K562 (cell line): ENCODE results near the gene PLXDC1. TPM values are rescaled to one million over a fixed set of nuclear protein-coding genes. Genes with fewer than 3 reads are reported as not detected.

Source experiments
- EP300 ChIP-seq: IDR thresholded peaks from 2 replicates; pipeline ENCODE4 v1.6.1; 2012; ENCODE audit warnings: low read length, improper control_type of control experiment
- FOXK1 ChIP-seq: sonication (generic); formaldehyde crosslinking; IDR thresholded peaks from 2 replicates; pipeline ENCODE4 v1.8.0; 2022; ENCODE audit warnings: missing genetic modification reagents, mild to moderate bottlenecking, borderline replicate concordance
- GMEB1 ChIP-seq: fragments of 250-450 bp; sonication (Bioruptor Pico); IDR thresholded peaks from 2 replicates; pipeline ENCODE4 v1.4.0; 2020; ENCODE audit warnings: mild to moderate bottlenecking
- HLTF ChIP-seq: fragments of 450-650 bp; IDR thresholded peaks from 2 replicates; pipeline ENCODE4 v1.6.1; 2016
- HMG20B ChIP-seq: fragments of 250-450 bp; sonication (Bioruptor Pico); IDR thresholded peaks from 2 replicates; pipeline ENCODE4 v1.5.0; 2021; ENCODE audit warnings: mild to moderate bottlenecking
- HNRNPK ChIP-seq: fragments of 200-400 bp; formaldehyde crosslinking; IDR thresholded peaks from one replicate; pipeline ENCODE4 v1.6.1; 2018; ENCODE audit warnings: mild to moderate bottlenecking, low read depth, low read length; ENCODE audit not compliant: poor library complexity, severe bottlenecking
- MITF ChIP-seq: IDR thresholded peaks from 2 replicates; pipeline ENCODE4 v1.6.1; 2014; ENCODE audit warnings: antibody characterized with exemption
- MLX ChIP-seq, 2 experiments: fragments of 450-650 bp in 1 of 2; sonication (generic) in 1 of 2; formaldehyde crosslinking; conservative IDR thresholded peaks; 2 replicates each; pipeline versions ENCODE4 v1.4.0 to v1.8.1; 2020 to 2022; ENCODE audit warnings: mild to moderate bottlenecking in 1 of 2, missing genetic modification reagents in 1 of 2
- NR0B1 ChIP-seq: fragments of 450-650 bp; IDR thresholded peaks from one replicate; pipeline ENCODE4 v1.6.1; 2018; ENCODE audit warnings: mild to moderate bottlenecking, moderate library complexity; ENCODE audit not compliant: partially characterized antibody
- RBM25 ChIP-seq: fragments of 200-400 bp; formaldehyde crosslinking; IDR thresholded peaks from 2 replicates; pipeline ENCODE4 v1.6.1; 2018; ENCODE audit warnings: low read length, low read depth, moderate library complexity; ENCODE audit not compliant: severe bottlenecking
- SPI1 ChIP-seq: IDR thresholded peaks from 2 replicates; pipeline ENCODE4 v1.6.1; 2011; ENCODE audit warnings: low read depth, low read length, control low read depth, borderline replicate concordance
- ZNF318 ChIP-seq, 2 experiments: fragments of 450-650 bp; IDR thresholded peaks; 2 replicates each; pipeline ENCODE4 v1.6.1; 2016; ENCODE audit warnings: mild to moderate bottlenecking in 2 of 2, borderline replicate concordance in 1 of 2, low read depth in 1 of 2, moderate library complexity in 1 of 2
- ZNF57 ChIP-seq: fragments of 450-650 bp; formaldehyde crosslinking; IDR thresholded peaks from 2 replicates; pipeline ENCODE4 v1.4.0; 2020; ENCODE audit warnings: mild to moderate bottlenecking, moderate library complexity
- polyA plus RNA-seq, 8 experiments: library from polyadenylated mRNA; depleted of rRNA in 4 of 8; stranded (reverse) in 5 of 8; unstranded in 3 of 8; fragments of >200 nt; fragmentation: Nextera tagmentation in 2 of 8; fragmentation: Illumina TruSeq in 1 of 8; extraction: Ambion mirVana in 2 of 8; extraction: Trizol in 1 of 8; gene quantifications; 2 replicates each; pipeline versions ENCODE4 v1.2.1 to v1.2.3, GENCODE V29; 2011 to 2014; ENCODE audit warnings: inconsistent platforms in 1 of 8, missing spikeins in 1 of 8
- total RNA-seq, 7 experiments: library from RNA; depleted of rRNA in 6 of 7; stranded (reverse); fragments of >200 nt in 6 of 7; fragmentation: Illumina TruSeq in 2 of 7; extraction: Trizol in 2 of 7; gene quantifications; 2 replicates each; pipeline versions ENCODE4 v1.2.1 to v1.2.3, GENCODE V29; 2011 to 2021; ENCODE audit warnings: low replicate concordance in 1 of 7

PLXDC1 gene
- total and polyA plus RNA-seq, 9 of the 15 experiments (the other 6 are each of a cell fraction or from before 2014, with no cell fraction given): not detected

GRCh38 chr17:39014795-39015545 lies 136.5 kb downstream of the PLXDC1 start (continued):
- peak; percentile 4; the same call in 1 of the 2 replicates for TF ChIP-seq GMEB1 (CRISPR knock-in tag)
- TF ChIP-seq HLTF: no peak
- TF ChIP-seq MITF: no peak
- no peak for TF ChIP-seq SPI1
- no peak for TF ChIP-seq ZNF318 (IDR thresholded peaks at IDR 0.05; ENCODE audit: borderline replicate concordance in 1 of 2, low read depth in 1 of 2)
- no peak for TF ChIP-seq HMG20B (CRISPR knock-in tag)
- TF ChIP-seq HNRNPK: no peak
- no peak for TF ChIP-seq FOXK1 (CRISPR knock-in tag)
- TF ChIP-seq ZNF57: no peak
- TF ChIP-seq MLX (CRISPR knock-in tag; conservative IDR thresholded peaks at IDR 0.05): no peak
- TF ChIP-seq RBM25: no peak
- no peak for TF ChIP-seq NR0B1
- TF ChIP-seq EP300: peak; percentile 8; the same call in 1 of the 2 replicates
